H1 (cell line): ENCODE data around the gene POLR2J. TPM values are rescaled to one million over a fixed set of nuclear protein-coding genes. Genes with fewer than 3 reads are reported as not detected.
A peak's percentile ranks its signal among the peaks of the same experiment; 100 is the strongest.

ENCODE experiments used
- CTCF ChIA-PET: fragments of 300-600 bp; sonication (Branson Sonifier 250); formaldehyde crosslinking; loops from one replicate; lab custom pipeline; 2021; ENCODE audit not compliant: partially characterized antibody; lab: Charles Lee
- POLR2A ChIA-PET: fragments of 300-600 bp; sonication (Branson Sonifier 250); formaldehyde crosslinking; loops from one replicate; lab custom pipeline; 2021; ENCODE audit warnings: inconsistent platforms; ENCODE audit not compliant: partially characterized antibody; lab: Charles Lee
- DNase-seq, 2 experiments: peaks; one replicate each; pipeline versions ENCODE4 v3.0.0 to v3.0.0-alpha.2; 2010 to 2022; ENCODE audit warnings: low spot score in 2 of 2, low read depth in 1 of 2, mixed read lengths in 1 of 2
- FAIRE-seq: peaks from 2 replicates; lab custom pipeline; 2011; peaks lifted over from hg19 to GRCh38; lab: Jason Lieb, UNC
- H2AFZ ChIP-seq: 2 replicates; pipeline ENCODE4 v1.8.1; 2012; ENCODE audit warnings: low read length, inconsistent platforms
- H2AK5ac ChIP-seq: 2 replicates; pipeline ENCODE4 v1.6.1; 2013; ENCODE audit warnings: low read depth, low read length
- H2BK120ac ChIP-seq: replicated peaks from 2 replicates; pipeline ENCODE3; 2013; ENCODE audit warnings: low read depth, low read length, inconsistent platforms
- H2BK12ac ChIP-seq: 2 replicates; pipeline ENCODE4 v1.6.1; 2013; ENCODE audit warnings: low read depth, low read length
- H2BK15ac ChIP-seq: 2 replicates; pipeline ENCODE4 v1.6.1; 2013; ENCODE audit warnings: low read length
- H2BK20ac ChIP-seq: 2 replicates; pipeline ENCODE4 v1.6.1; 2013; ENCODE audit warnings: low read length
- H2BK5ac ChIP-seq: 2 replicates; pipeline ENCODE4 v1.6.1; 2013; ENCODE audit warnings: low read depth, low read length
- H3K14ac ChIP-seq: 2 replicates; pipeline ENCODE4 v1.6.1; 2013; ENCODE audit warnings: inconsistent platforms; ENCODE audit not compliant: insufficient read length
- H3K18ac ChIP-seq: 2 replicates; pipeline ENCODE4 v1.6.1; 2013; ENCODE audit warnings: low read length; ENCODE audit errors: extremely low read depth
- H3K23ac ChIP-seq: 2 replicates; pipeline ENCODE4 v1.6.1; 2013; ENCODE audit warnings: inconsistent platforms; ENCODE audit not compliant: insufficient read length
- H3K23me2 ChIP-seq: 2 replicates; pipeline ENCODE4 v1.6.1; 2013; ENCODE audit warnings: low read depth, low read length
- H3K27ac ChIP-seq: 2 replicates; pipeline ENCODE4 v1.6.1; 2011; ENCODE audit warnings: low read depth, low read length, inconsistent platforms
- H3K27me3 ChIP-seq, 4 experiments: replicated peaks in 1 of 4; 1 replicate in 1 of 4; 2 replicates in 3 of 4; pipeline versions ENCODE4 v1.6.1 to v1.8.1; 2011 to 2013; ENCODE audit warnings: low read length in 3 of 4, mild to moderate bottlenecking in 3 of 4, inconsistent platforms in 2 of 4, mixed read lengths in 2 of 4, moderate library complexity in 1 of 4; ENCODE audit not compliant: control insufficient read depth in 3 of 4, insufficient read depth in 3 of 4; ENCODE audit errors: extremely low read depth in 1 of 4
- H3K36me3 ChIP-seq, 4 experiments: 2 replicates each; pipeline versions ENCODE4 v1.6.1 to v1.8.1; 2011 to 2013; ENCODE audit warnings: mild to moderate bottlenecking in 4 of 4, low read length in 3 of 4, moderate library complexity in 2 of 4, control low read depth in 1 of 4, inconsistent platforms in 1 of 4; ENCODE audit not compliant: insufficient read depth in 4 of 4, control insufficient read depth in 2 of 4
- H3K4ac ChIP-seq: replicated peaks from 2 replicates; pipeline ENCODE3; 2013; ENCODE audit warnings: low read length, low read depth, mixed read lengths, inconsistent platforms; ENCODE audit not compliant: insufficient read length
- H3K4me1 ChIP-seq, 4 experiments: replicated peaks in 1 of 4; 1 replicate in 1 of 4; 2 replicates in 3 of 4; pipeline versions ENCODE4 v1.6.1 to v1.8.1; 2011 to 2013; ENCODE audit warnings: low read length in 3 of 4, inconsistent platforms in 2 of 4, mixed read lengths in 1 of 4; ENCODE audit not compliant: insufficient read depth in 4 of 4, control insufficient read depth in 3 of 4
- H3K4me2 ChIP-seq, 2 experiments: 2 replicates each; pipeline versions ENCODE4 v1.6.1 to v1.8.1; 2011 to 2013; ENCODE audit warnings: low read depth in 2 of 2, low read length in 2 of 2, control low read depth in 1 of 2, inconsistent platforms in 1 of 2, mild to moderate bottlenecking in 1 of 2; ENCODE audit not compliant: insufficient read depth in 1 of 2
- H3K4me3 ChIP-seq, 4 experiments: fragments of 200-600, 300-600 bp in 1 of 4; sonication (generic), shearing (Covaris generic), sonication (Bioruptor Twin) in 1 of 4; 2 replicates each; pipeline versions ENCODE4 v1.5.1 to v1.8.1; 2011 to 2016; ENCODE audit warnings: low read length in 4 of 4, low read depth in 3 of 4, control low read depth in 2 of 4, inconsistent platforms in 2 of 4, mild to moderate bottlenecking in 2 of 4, mixed read lengths in 1 of 4, moderate library complexity in 1 of 4; ENCODE audit not compliant: insufficient read depth in 2 of 4; ENCODE audit errors: extremely low read depth in 1 of 4
- H3K56ac ChIP-seq: replicated peaks from 2 replicates; pipeline ENCODE3; 2013; ENCODE audit warnings: low read depth, mild to moderate bottlenecking, mixed read lengths, low read length, inconsistent platforms; ENCODE audit not compliant: insufficient read length
- H3K79me1 ChIP-seq: 2 replicates; pipeline ENCODE4 v1.6.1; 2013; ENCODE audit warnings: low read depth, low read length, control low read depth
- H3K79me2 ChIP-seq, 2 experiments: 2 replicates each; pipeline versions ENCODE4 v1.6.1 to v1.8.1; 2012 to 2013; ENCODE audit warnings: low read length in 2 of 2, mild to moderate bottlenecking in 2 of 2, inconsistent platforms in 1 of 2; ENCODE audit not compliant: insufficient read depth in 2 of 2, control insufficient read depth in 1 of 2
- H3K9ac ChIP-seq, 4 experiments: replicated peaks in 1 of 4; 1 replicate in 1 of 4; 2 replicates in 3 of 4; pipeline versions ENCODE4 v1.6.1 to v1.8.1; 2011 to 2013; ENCODE audit warnings: low read depth in 3 of 4, low read length in 3 of 4, control low read depth in 2 of 4, mild to moderate bottlenecking in 2 of 4, moderate library complexity in 2 of 4, inconsistent platforms in 1 of 4; ENCODE audit errors: extremely low read depth in 1 of 4
- H3K9me3 ChIP-seq, 2 experiments: 2 replicates each; pipeline versions ENCODE4 v1.6.1 to v1.8.1; 2012 to 2013; ENCODE audit warnings: mild to moderate bottlenecking in 2 of 2, moderate library complexity in 2 of 2, control low read depth in 1 of 2, inconsistent platforms in 1 of 2, low read depth in 1 of 2, low read length in 1 of 2, mixed read lengths in 1 of 2; ENCODE audit not compliant: insufficient read depth in 2 of 2
- H4K20me1 ChIP-seq, 2 experiments: replicated peaks in 1 of 2; 2 replicates each; pipeline versions ENCODE3 to v1.8.1; 2011 to 2013; ENCODE audit warnings: inconsistent platforms in 2 of 2, low read length in 2 of 2, mild to moderate bottlenecking in 1 of 2; ENCODE audit not compliant: insufficient read depth in 2 of 2, control insufficient read depth in 1 of 2
- H4K5ac ChIP-seq: 2 replicates; pipeline ENCODE4 v1.6.1; 2013; ENCODE audit warnings: low read length, low read depth, mixed read lengths, inconsistent platforms; ENCODE audit not compliant: insufficient read length
- H4K8ac ChIP-seq: 2 replicates; pipeline ENCODE4 v1.8.0; 2013; ENCODE audit warnings: mild to moderate bottlenecking, moderate library complexity, low read length, inconsistent platforms; ENCODE audit not compliant: insufficient read depth; ENCODE audit errors: extremely low read depth
- H4K91ac ChIP-seq: replicated peaks from 2 replicates; pipeline ENCODE3; 2013; ENCODE audit warnings: low read length, mixed read lengths, inconsistent platforms; ENCODE audit not compliant: insufficient read length
- GTF2F1 ChIP-seq: IDR thresholded peaks from 2 replicates; pipeline ENCODE4 v1.6.1; 2012; ENCODE audit warnings: low read depth, low read length, improper control_type of control experiment, borderline replicate concordance
- JUND ChIP-seq: IDR thresholded peaks from 2 replicates; pipeline ENCODE4 v1.6.1; 2011; ENCODE audit warnings: mild to moderate bottlenecking, improper control_type of control experiment, low read length
- TEAD4 ChIP-seq: IDR thresholded peaks from 2 replicates; pipeline ENCODE4 v1.6.1; 2012; ENCODE audit warnings: low read depth, low read length, inconsistent platforms, mixed read lengths
- WGBS, 2 experiments: shearing (Covaris generic) in 1 of 2; methylation state at CpG; one replicate each; pipeline versions ENCODE4 v1.1.6 to v1.1.7; 2013 to 2015; ENCODE audit warnings: low lambda C conversion rate in 2 of 2, mixed read lengths in 2 of 2, inconsistent platforms in 1 of 2, low coverage in 1 of 2, missing lambda C conversion rate in 1 of 2; ENCODE audit not compliant: insufficient replicate concordance in 2 of 2, insufficient coverage in 1 of 2, insufficient read length in 1 of 2; ENCODE audit errors: extremely low coverage in 1 of 2, missing lambda C conversion rate in 1 of 2; 5-methylcytosine and 5-hydroxymethylcytosine counted together
- polyA plus RNA-seq, 7 experiments: library from polyadenylated mRNA; depleted of rRNA in 3 of 7; stranded (reverse) in 5 of 7; unstranded in 2 of 7; fragments of >200 nt in 5 of 7; fragments of 200-250 nt in 2 of 7; gene quantifications; 1 replicate in 5 of 7; 2 replicates in 1 of 7; 4 replicates in 1 of 7; pipeline versions ENCODE4 v1.2.1 to v1.2.3, GENCODE V29; 2011 to 2013; ENCODE audit warnings: missing spikeins in 2 of 7, mixed read lengths in 2 of 7
- total RNA-seq: library from RNA; stranded (reverse); fragmentation: NEBNext Ultra II Directional; extraction: Animal tissue kit (Norgen Biotek cat#: 25700); gene quantifications from 2 replicates; pipeline ENCODE4 v1.2.1, GENCODE V29; 2021

Gene POLR2J
- total and polyA plus RNA-seq, 2 of the 8 experiments (the other 6 are each of a cell fraction or from before 2014, with no cell fraction given) = 54.1 to 113 TPM

DNA sequence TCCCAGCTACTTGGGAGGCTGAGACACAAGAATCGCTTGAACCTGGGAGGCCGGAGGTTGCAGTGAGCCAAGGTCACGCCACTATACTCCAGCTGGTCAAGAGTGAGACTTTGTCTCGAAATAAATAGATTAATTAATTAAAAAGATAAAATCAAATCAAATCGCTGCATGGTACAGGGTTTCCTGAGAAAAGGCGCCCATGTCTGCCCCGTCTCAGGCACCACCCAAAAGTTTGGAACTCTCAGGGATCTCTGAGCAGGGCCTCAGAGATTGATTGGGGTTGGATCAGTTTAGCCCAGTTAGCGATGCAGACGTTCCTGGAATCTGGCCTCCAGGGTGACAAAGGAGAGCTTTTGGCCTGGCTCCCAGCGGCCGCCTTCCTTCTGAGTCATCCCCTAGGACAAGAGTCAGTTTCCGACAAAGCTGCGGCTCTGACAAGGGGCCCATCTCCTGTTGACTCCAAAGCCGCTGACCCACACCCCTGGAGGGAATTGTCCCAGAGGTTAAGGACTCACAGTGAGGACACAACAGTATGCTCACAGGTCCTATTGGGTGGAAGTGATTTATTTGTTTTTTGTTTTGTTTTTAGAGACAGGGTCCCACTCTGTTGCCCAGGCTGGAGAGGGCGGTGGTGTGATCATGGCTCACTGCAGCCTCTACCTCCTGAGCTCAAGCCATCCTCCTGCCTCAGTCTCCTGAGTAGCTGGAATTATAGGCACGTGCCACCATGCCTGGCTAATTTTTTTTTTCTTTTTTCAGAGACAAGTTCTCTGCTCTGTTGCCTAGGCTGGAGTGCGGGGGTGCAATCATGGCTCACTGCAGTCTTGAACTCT is 38.5 kb downstream of the POLR2J start:
- Histone ChIP-seq H3K23ac (no peak overlapping the region), H3K36me3 (peaks cover 0 to 3% (median 0%) of the 10 kb centered on the region in 4 experiments; a peak in 2 of 8 replicates), H2AK5ac (0 out of 2 replicates have a peak overlapping the region, but pooled peaks have one; percentile 86), H3K9me3 (no peaks in the 10 kb centered on the region), H3K4ac (no peak overlapping the region), H3K4me1 (peaks cover 0 to 9% (median 0%) of the 10 kb centered on the region in 4 experiments; a peak in 2 of 7 replicates), H4K5ac (no peak overlapping the region), H3K27ac (no peak overlapping the region), H3K23me2 (no peaks in the 10 kb centered on the region), H2BK15ac (0 out of 2 replicates have a peak overlapping the region, but pooled peaks have one; percentile 81), H3K14ac (no peak overlapping the region), H3K4me2 (no peak overlapping the region), H2BK120ac (no peak overlapping the region), H3K4me3 (no peak overlapping the region), H3K27me3 (no peaks in the 10 kb centered on the region), H2BK5ac (no peak overlapping the region), H4K91ac (peak overlapping the region; percentile 65), H3K9ac (no peak overlapping the region), H2BK20ac (0 out of 2 replicates have a peak overlapping the region, but pooled peaks have one; percentile 61), H2BK12ac (0 out of 2 replicates have a peak overlapping the region, but pooled peaks have one; percentile 23), H3K18ac (no peak overlapping the region), H3K79me2 (no peaks in the 10 kb centered on the region), H4K8ac (peak overlapping the region; percentile 51; the same call in 1 of the 2 replicates), H4K20me1 (no peaks in the 10 kb centered on the region), H3K56ac (no peak overlapping the region), H2AFZ (no peak overlapping the region), H3K79me1 (no peaks in the 10 kb centered on the region)
- TF ChIP-seq TEAD4 (peak; percentile 36; the same call in 1 of the 2 replicates), GTF2F1 (no peak), JUND (peak; percentile 60; the same call in 1 of the 2 replicates)
- DNase-seq (peak in 1 of 2 experiments; percentile 53), FAIRE-seq (no peak)
- CTCF ChIA-PET = interaction anchor here (1.0 to 2.4 kb wide), 8 partner anchors 14 to 49 kb away, joined by 3 to 9 read pairs (median 4); partner anchors contain the start of genes ALKBH4 and LRWD1
- POLR2A ChIA-PET = interaction anchor here (1.2 to 5.9 kb wide), 4 partner anchors 11 to 44 kb away, joined by 3 to 49 read pairs (median 26); partner anchors contain the start of gene PRKRIP1
- 86% methylated on average over 17 of the region's 17 CpGs; no CpG with 5 or more reads in 1 of the 2 experiments for WGBS, 2 experiments
